ENCODE results near the gene PGAM4.

- TF ChIP-seq, protein P1, sequence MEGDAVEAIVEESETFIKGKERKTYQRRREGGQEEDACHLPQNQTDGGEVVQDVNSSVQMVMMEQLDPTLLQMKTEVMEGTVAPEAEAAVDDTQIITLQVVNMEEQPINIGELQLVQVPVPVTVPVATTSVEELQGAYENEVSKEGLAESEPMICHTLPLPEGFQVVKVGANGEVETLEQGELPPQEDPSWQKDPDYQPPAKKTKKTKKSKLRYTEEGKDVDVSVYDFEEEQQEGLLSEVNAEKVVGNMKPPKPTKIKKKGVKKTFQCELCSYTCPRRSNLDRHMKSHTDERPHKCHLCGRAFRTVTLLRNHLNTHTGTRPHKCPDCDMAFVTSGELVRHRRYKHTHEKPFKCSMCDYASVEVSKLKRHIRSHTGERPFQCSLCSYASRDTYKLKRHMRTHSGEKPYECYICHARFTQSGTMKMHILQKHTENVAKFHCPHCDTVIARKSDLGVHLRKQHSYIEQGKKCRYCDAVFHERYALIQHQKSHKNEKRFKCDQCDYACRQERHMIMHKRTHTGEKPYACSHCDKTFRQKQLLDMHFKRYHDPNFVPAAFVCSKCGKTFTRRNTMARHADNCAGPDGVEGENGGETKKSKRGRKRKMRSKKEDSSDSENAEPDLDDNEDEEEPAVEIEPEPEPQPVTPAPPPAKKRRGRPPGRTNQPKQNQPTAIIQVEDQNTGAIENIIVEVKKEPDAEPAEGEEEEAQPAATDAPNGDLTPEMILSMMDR (conservative IDR thresholded peaks at IDR 0.05 in 1 of 2, IDR thresholded peaks at IDR 0.05 in 1 of 2; ENCODE audit: extremely low read depth in 1 of 2, insufficient read depth in 1 of 2, low read depth in 1 of 2, low read length in 2 of 2), result no peak
- TF ChIP-seq EZH2 (IDR thresholded peaks at IDR 0.05; ENCODE audit: borderline replicate concordance, low read length), result no peak
These were observed 8.4 kb downstream of the PGAM4 start for GRCh38 chrX:77961063-77961462.
